Endothelial cell of umbilical vein (primary cell): ENCODE results near the gene SMPX. TPM values are rescaled to one million over a fixed set of nuclear protein-coding genes. Genes with fewer than 3 reads are reported as not detected.

Source experiments
- BruUV-seq: library from RNA; stranded (reverse); fragments of 400-500 nt; replicated peaks from 2 replicates; lab custom pipeline; 2021; lab: Mats Ljungman, UMichigan
- CTCF ChIA-PET: fragments of 300-600, 350-600 bp; sonication (Branson Sonifier 250); formaldehyde crosslinking; loops from one replicate; lab custom pipeline; 2021; ENCODE audit warnings: antibody characterized with exemption, inconsistent platforms; lab: Charles Lee
- POLR2A ChIA-PET: fragments of 300-600, 350-600 bp; sonication (Branson Sonifier 250); formaldehyde crosslinking; loops from one replicate; lab custom pipeline; 2021; ENCODE audit warnings: antibody characterized with exemption, inconsistent platforms; lab: Charles Lee
- DNase-seq: peaks from one replicate; pipeline ENCODE4 v3.0.0-alpha.2; 2011; ENCODE audit warnings: low read depth, low spot score
- FAIRE-seq: peaks from 2 replicates; lab custom pipeline; 2011; peaks lifted over from hg19 to GRCh38; lab: Jason Lieb, UNC
- H2AFZ ChIP-seq: 2 replicates; pipeline ENCODE4 v1.6.0; 2012; ENCODE audit warnings: low read depth, low read length, control low read depth, inconsistent platforms
- H3K27ac ChIP-seq: 2 replicates; pipeline ENCODE4 v1.5.1; 2011; ENCODE audit warnings: low read depth, mild to moderate bottlenecking, control low read depth, low read length, moderate library complexity; ENCODE audit not compliant: insufficient read depth
- H3K27me3 ChIP-seq, 2 experiments: 2 replicates each; pipeline versions ENCODE4 v1.6.0 to v1.6.1; 2011; ENCODE audit warnings: low read length in 2 of 2, mixed read lengths in 1 of 2; ENCODE audit not compliant: control insufficient read depth in 2 of 2, insufficient read depth in 2 of 2
- H3K36me3 ChIP-seq, 2 experiments: 2 replicates in 1 of 2; 3 replicates in 1 of 2; pipeline ENCODE4 v1.5.1; 2011; ENCODE audit warnings: low read length in 2 of 2, mild to moderate bottlenecking in 1 of 2, moderate library complexity in 1 of 2; ENCODE audit not compliant: control insufficient read depth in 2 of 2, insufficient read depth in 2 of 2; ENCODE audit errors: extremely low read depth in 1 of 2
- H3K4me1 ChIP-seq: 3 replicates; pipeline ENCODE4 v1.5.1; 2011; ENCODE audit warnings: mild to moderate bottlenecking, low read length; ENCODE audit not compliant: control insufficient read depth, insufficient read depth; ENCODE audit errors: extremely low read depth
- H3K4me2 ChIP-seq: 2 replicates; pipeline ENCODE4 v1.6.1; 2011; ENCODE audit warnings: low read length, control low read depth, mixed read lengths; ENCODE audit not compliant: insufficient read depth
- H3K4me3 ChIP-seq, 3 experiments: fragments of 200-600 bp in 1 of 3; sonication (generic), shearing (Covaris generic) in 1 of 3; replicated peaks in 1 of 3; 2 replicates each; pipeline ENCODE4 v1.5.1; 2011 to 2016; ENCODE audit warnings: control low read depth in 3 of 3, low read length in 3 of 3, mild to moderate bottlenecking in 2 of 3, inconsistent platforms in 1 of 3, low read depth in 1 of 3, moderate library complexity in 1 of 3; ENCODE audit not compliant: insufficient read depth in 1 of 3
- H3K79me2 ChIP-seq: 2 replicates; pipeline ENCODE4 v1.6.0; 2012; ENCODE audit warnings: low read length, inconsistent platforms; ENCODE audit not compliant: control insufficient read depth, insufficient read depth
- H3K9ac ChIP-seq: replicated peaks from 2 replicates; pipeline ENCODE3; 2011; ENCODE audit warnings: low read length, control low read depth; ENCODE audit not compliant: insufficient read depth; ENCODE audit errors: extremely low read depth
- H3K9me1 ChIP-seq: replicated peaks from 3 replicates; pipeline ENCODE4 v1.6.0; 2011; ENCODE audit warnings: mild to moderate bottlenecking, low read length; ENCODE audit not compliant: control insufficient read depth, insufficient read depth; ENCODE audit errors: extremely low read depth
- H3K9me3 ChIP-seq: replicated peaks from 2 replicates; pipeline ENCODE4 v1.5.1; 2012; ENCODE audit warnings: low read length, inconsistent platforms; ENCODE audit not compliant: control insufficient read depth, insufficient read depth
- H4K20me1 ChIP-seq: replicated peaks from 2 replicates; pipeline ENCODE3; 2011; ENCODE audit warnings: mild to moderate bottlenecking, low read length; ENCODE audit not compliant: control insufficient read depth, insufficient read depth; ENCODE audit errors: extremely low read depth
- CTCF ChIP-seq, 2 donors: IDR thresholded peaks; 1 replicate in 1 of 2; 2 replicates in 1 of 2; pipeline ENCODE4 v1.5.1; 2011; ENCODE audit warnings: low read length in 2 of 2, mild to moderate bottlenecking in 2 of 2, moderate library complexity in 2 of 2, control low read depth in 1 of 2, inconsistent platforms in 1 of 2, low read depth in 1 of 2; ENCODE audit not compliant: insufficient read depth in 1 of 2; ENCODE audit errors: extremely low read depth in 1 of 2
- EZH2 ChIP-seq: IDR thresholded peaks from 2 replicates; pipeline ENCODE4 v1.6.1; 2012; ENCODE audit warnings: borderline replicate concordance, low read depth, mild to moderate bottlenecking, moderate library complexity, low read length, inconsistent platforms; ENCODE audit not compliant: severe bottlenecking
- FOS ChIP-seq: IDR thresholded peaks from 2 replicates; pipeline ENCODE4 v1.6.1; 2011; ENCODE audit warnings: mild to moderate bottlenecking, low read length, moderate library complexity, borderline replicate concordance; ENCODE audit not compliant: insufficient read depth
- GATA2 ChIP-seq: IDR thresholded peaks from 2 replicates; pipeline ENCODE4 v1.7.0; 2011; ENCODE audit warnings: low read depth, mild to moderate bottlenecking, moderate library complexity, mixed read lengths, low read length; ENCODE audit not compliant: insufficient read length, insufficient read depth
- JUN ChIP-seq: IDR thresholded peaks from 2 replicates; pipeline ENCODE4 v1.6.1; 2011; ENCODE audit warnings: borderline replicate concordance, low read depth; ENCODE audit not compliant: insufficient read length, insufficient read depth
- MAX ChIP-seq: IDR thresholded peaks from 2 replicates; pipeline ENCODE4 v1.6.1; 2011; ENCODE audit not compliant: insufficient read depth, insufficient read length
- MYC ChIP-seq: IDR thresholded peaks from one replicate; pipeline ENCODE4 v1.6.1; 2011; ENCODE audit warnings: mild to moderate bottlenecking, low read depth, low read length
- POLR2A ChIP-seq: IDR thresholded peaks from 2 replicates; pipeline ENCODE4 v1.6.1; 2012; ENCODE audit warnings: low read depth, mild to moderate bottlenecking, control low read depth, low read length
- POLR2AphosphoS5 ChIP-seq: IDR thresholded peaks from 2 replicates; pipeline ENCODE4 v1.6.1; 2012; ENCODE audit warnings: low read depth, mild to moderate bottlenecking, control low read depth, low read length, moderate library complexity; ENCODE audit not compliant: insufficient read depth
- dilution Hi-C: fragments of 300-500 bp; cut with MboI; formaldehyde crosslinking; loops from one replicate; pipeline ENCODE4 v1.15.0; 2019; ENCODE audit warnings: low sequenced_read_pairs; ENCODE audit not compliant: extremely low pct_ligation_motif_present
- intact Hi-C: fragments of 100-400 bp; cut with micrococcal nuclease; formaldehyde crosslinking; loops from one replicate; pipeline ENCODE4 v1.10.0; 2022
- polyA plus RNA-seq, 4 experiments: library from polyadenylated mRNA; depleted of rRNA in 3 of 4; stranded (reverse) in 3 of 4; unstranded in 1 of 4; fragments of >200 nt; gene quantifications; 2 replicates each; pipeline versions ENCODE4 v1.2.1 to v1.2.3, GENCODE V29; 2011 to 2012; ENCODE audit warnings: missing spikeins in 1 of 4
- total RNA-seq: library from RNA; stranded (reverse); gene quantifications from 2 replicates; pipeline ENCODE4 v1.2.3, GENCODE V29; 2021

Gene SMPX
- total and polyA plus RNA-seq, 2 donors (not counting 3 experiments of a cell fraction or from before 2014, with no cell fraction given): not detected

- no peak for FAIRE-seq
- ChIA-PET CTCF (interaction anchor here (1.5 to 3.4 kb wide), 2 partner anchors 228 to 1218 kb away, joined by 6 to 18 read pairs; no protein-coding TSS in a partner anchor), POLR2A (no interaction called here)
- TF ChIP-seq FOS (no peak), JUN (no peak), MYC (no peak), POLR2A (no peak), POLR2AphosphoS5 (no peak), MAX (no peak), EZH2 (no peak), GATA2 (no peak), CTCF (IDR thresholded peaks at IDR 0.05; ENCODE audit: extremely low read depth in 1 of 2, insufficient read depth in 1 of 2, low read depth in 1 of 2, low read length in 2 of 2) (no peak)
- intact Hi-C loops (loop anchor here (5.0 kb wide), 2 partner anchors 90 to 230 kb away; partner anchors contain the start of gene MBTPS2), dilution Hi-C loops (no loop called here)
- no peaks in the 10 kb centered on the region for H3K79me2 ChIP-seq
- no peaks in the 10 kb centered on the region for H3K36me3 ChIP-seq
- no TSS peak for BruUV-seq
- peaks cover 6% of the 10 kb centered on the region for H3K4me1 ChIP-seq
- H3K27ac ChIP-seq: no peak overlapping the region
- no peaks in the 10 kb centered on the region for H4K20me1 ChIP-seq
- H3K9me3 ChIP-seq: no peaks in the 10 kb centered on the region
- H3K27me3 ChIP-seq: peaks cover 0 to 9% of the 10 kb centered on the region in 2 experiments
- H3K9me1 ChIP-seq: no peaks in the 10 kb centered on the region
- H3K4me2 ChIP-seq: peak overlapping the region; percentile 17
- H2AFZ ChIP-seq: no peak overlapping the region
- H3K4me3 ChIP-seq: no peak overlapping the region
- no peak overlapping the region for H3K9ac ChIP-seq
- peak; percentile 36 for DNase-seq
Measured at GRCh38 chrX:21747558-21747957, 10.4 kb downstream of the SMPX start.
